HEK293 (cell line): ENCODE results near the gene TFAP2C.

Experiments used
- CTCF ChIA-PET: fragments of 350-600 bp; formaldehyde crosslinking; extraction: SDS; loops from one replicate; lab custom pipeline; 2021; ENCODE audit warnings: antibody characterized with exemption; lab: Yijun Ruan, JAX
- POLR2A ChIA-PET: fragments of 300-600 bp; formaldehyde crosslinking; extraction: SDS; loops from one replicate; lab custom pipeline; 2020; ENCODE audit warnings: antibody characterized with exemption, inconsistent platforms; lab: Yijun Ruan, JAX
- H3K27ac ChIP-seq: fragments of 200-500 bp; sonication (Bioruptor generic); 2 replicates; pipeline ENCODE4 v1.5.1; 2014; ENCODE audit warnings: low read depth, low read length, control low read depth, inconsistent platforms; ENCODE audit errors: extremely low read depth
- H3K36me3 ChIP-seq, 2 experiments: fragments of 200-500 bp in 1 of 2; sonication (Bioruptor generic) in 1 of 2; 1 replicate in 1 of 2; 2 replicates in 1 of 2; pipeline ENCODE4 v1.5.1; 2014 to 2017; ENCODE audit warnings: inconsistent platforms in 2 of 2, low read length in 2 of 2; ENCODE audit not compliant: control insufficient read depth in 2 of 2, insufficient read depth in 1 of 2
- H3K4me1 ChIP-seq: fragments of 200-500 bp; sonication (Bioruptor generic); 2 replicates; pipeline ENCODE4 v1.5.1; 2014; ENCODE audit warnings: mild to moderate bottlenecking, low read length, inconsistent platforms; ENCODE audit not compliant: control insufficient read depth, insufficient read depth
- H3K4me3 ChIP-seq: 2 replicates; pipeline ENCODE4 v1.5.1; 2011; ENCODE audit warnings: low read depth, mild to moderate bottlenecking, control low read depth, low read length, moderate library complexity
- H3K9me3 ChIP-seq: fragments of 200-500 bp; sonication (Bioruptor generic); 2 replicates; pipeline ENCODE4 v1.5.1; 2014; ENCODE audit warnings: low read depth, low read length, inconsistent platforms; ENCODE audit not compliant: control insufficient read depth, insufficient read depth
- CTCF ChIP-seq: fragments of 450-650 bp; formaldehyde crosslinking; IDR thresholded peaks from 2 replicates; pipeline ENCODE4 v1.5.1; 2016; ENCODE audit warnings: missing biosample characterization, missing genetic modification characterization
- GLI2 ChIP-seq: fragments of 450-650 bp; formaldehyde crosslinking; IDR thresholded peaks from 2 replicates; pipeline ENCODE4; 2017; ENCODE audit warnings: missing biosample characterization, missing genetic modification characterization, low read depth, borderline replicate concordance
- HOXC10 ChIP-seq: sonication (generic); formaldehyde crosslinking; IDR thresholded peaks from 2 replicates; pipeline ENCODE4 v1.8.1; 2023; ENCODE audit warnings: mild to moderate bottlenecking, missing genetic modification reagents
- HOXD13 ChIP-seq: sonication (generic); formaldehyde crosslinking; IDR thresholded peaks from 2 replicates; pipeline ENCODE4 v1.8.0; 2022; ENCODE audit warnings: missing genetic modification reagents, borderline replicate concordance
- KLF8 ChIP-seq: fragments of 450-650 bp; formaldehyde crosslinking; IDR thresholded peaks from 2 replicates; pipeline ENCODE4 v1.5.1; 2016; ENCODE audit warnings: missing biosample characterization, missing genetic modification characterization
- OSR2 ChIP-seq: fragments of 450-650 bp; formaldehyde crosslinking; IDR thresholded peaks from 2 replicates; pipeline ENCODE4 v1.5.1; 2016; ENCODE audit warnings: missing biosample characterization, missing genetic modification characterization
- PRDM10 ChIP-seq: fragments of 450-650 bp; formaldehyde crosslinking; IDR thresholded peaks from 2 replicates; pipeline ENCODE4 v1.5.1; 2016; ENCODE audit warnings: missing biosample characterization, missing genetic modification characterization
- SCRT1 ChIP-seq: fragments of 450-650 bp; formaldehyde crosslinking; IDR thresholded peaks from 2 replicates; pipeline ENCODE4 v1.5.1; 2016; ENCODE audit warnings: missing biosample characterization, missing genetic modification characterization, borderline replicate concordance
- SP7 ChIP-seq: fragments of 450-650 bp; formaldehyde crosslinking; IDR thresholded peaks from 2 replicates; pipeline ENCODE4 v1.5.1; 2016; ENCODE audit warnings: missing biosample characterization, missing genetic modification characterization
- YY2 ChIP-seq: fragments of 450-650 bp; formaldehyde crosslinking; IDR thresholded peaks from 2 replicates; pipeline ENCODE4 v1.5.1; 2016; ENCODE audit warnings: missing biosample characterization, missing genetic modification characterization
- ZBTB7A ChIP-seq: fragments of 450-650 bp; formaldehyde crosslinking; IDR thresholded peaks from 2 replicates; pipeline ENCODE4 v1.5.1; 2016; ENCODE audit warnings: low read depth, missing biosample characterization, missing genetic modification characterization
- ZNF112 ChIP-seq: fragments of 450-650 bp; formaldehyde crosslinking; IDR thresholded peaks from 2 replicates; pipeline ENCODE4 v1.5.0; 2017; ENCODE audit warnings: missing biosample characterization, missing genetic modification characterization
- ZNF174 ChIP-seq: fragments of 450-650 bp; formaldehyde crosslinking; IDR thresholded peaks from 2 replicates; pipeline ENCODE4 v1.5.0; 2017; ENCODE audit warnings: missing biosample characterization, mild to moderate bottlenecking, missing genetic modification characterization
- ZNF274 ChIP-seq, 2 experiments: fragments of 200-500 bp in 1 of 2; fragments of 450-650 bp in 1 of 2; sonication (Bioruptor generic) in 1 of 2; formaldehyde crosslinking in 1 of 2; IDR thresholded peaks; 2 replicates each; pipeline versions ENCODE4 v1.5.1 to v1.6.1; 2014 to 2016; ENCODE audit warnings: borderline replicate concordance in 1 of 2, inconsistent platforms in 1 of 2, low read length in 1 of 2, missing biosample characterization in 1 of 2, missing genetic modification characterization in 1 of 2
- ZNF350 ChIP-seq: fragments of 450-650 bp; formaldehyde crosslinking; IDR thresholded peaks from 2 replicates; pipeline ENCODE4 v1.5.0; 2017; ENCODE audit warnings: missing biosample characterization, mild to moderate bottlenecking, missing genetic modification characterization
- ZNF518A ChIP-seq: fragments of 450-650 bp; formaldehyde crosslinking; conservative IDR thresholded peaks from 2 replicates; pipeline ENCODE4 v1.5.1; 2016; ENCODE audit warnings: low read depth, missing biosample characterization, missing genetic modification characterization
- ZNF621 ChIP-seq: fragments of 450-650 bp; formaldehyde crosslinking; IDR thresholded peaks from 2 replicates; pipeline ENCODE4 v1.5.1; 2017; ENCODE audit warnings: missing biosample characterization, missing genetic modification characterization
- ZNF670 ChIP-seq: fragments of 450-650 bp; formaldehyde crosslinking; IDR thresholded peaks from 2 replicates; pipeline ENCODE4 v1.5.1; 2016; ENCODE audit warnings: missing biosample characterization, missing genetic modification characterization, low read depth
- ZSCAN16 ChIP-seq: fragments of 450-650 bp; formaldehyde crosslinking; IDR thresholded peaks from 2 replicates; pipeline ENCODE4 v1.5.1; 2016; ENCODE audit warnings: missing biosample characterization, missing genetic modification characterization
- TF ChIP-seq, protein P1 (sequence below): fragments of 450-650 bp; formaldehyde crosslinking; IDR thresholded peaks from 2 replicates; pipeline ENCODE4 v1.5.1; 2016; ENCODE audit warnings: missing biosample characterization, missing genetic modification characterization
- TF ChIP-seq, protein P2 (sequence below): IDR thresholded peaks from 2 replicates; pipeline ENCODE4 v1.6.1; 2011; ENCODE audit warnings: mild to moderate bottlenecking, low read depth, low read length, borderline replicate concordance

Gene TFAP2C

DNA sequence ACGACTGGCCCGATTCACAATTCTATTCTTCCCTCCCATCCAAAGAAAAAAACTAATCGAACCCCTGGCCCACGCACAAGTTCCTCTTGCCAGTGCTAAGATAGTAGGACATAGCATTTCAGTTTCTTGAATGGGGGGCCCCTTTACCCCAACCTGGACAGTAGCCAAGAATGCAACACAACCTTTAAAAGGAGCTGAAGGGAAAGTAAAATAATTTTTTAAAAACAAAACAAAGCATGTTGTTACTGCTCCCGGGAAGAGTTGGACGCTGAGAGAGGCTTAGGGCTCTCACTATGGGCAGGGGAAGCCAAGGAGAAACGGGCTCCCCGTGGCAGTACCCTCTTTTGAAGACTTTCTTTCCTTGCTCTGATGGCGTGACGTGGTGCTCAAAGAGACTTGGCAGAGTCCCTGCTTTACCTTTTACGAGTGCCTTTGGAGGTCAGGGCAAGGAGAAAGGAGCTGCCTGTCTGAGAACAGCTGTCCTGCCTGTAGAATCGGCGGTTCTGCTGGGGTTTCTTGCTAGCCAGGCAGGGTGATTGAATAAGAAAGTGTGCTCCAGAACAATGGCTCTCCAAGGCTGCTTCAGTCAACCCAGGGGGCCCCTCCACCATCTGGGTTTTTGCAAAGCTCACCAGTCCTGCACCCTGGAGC is 5.8 kb downstream of the TFAP2C start (continued):
- TF ChIP-seq ZNF518A (tag by site-specific recombination) (no peak), HOXD13 (CRISPR knock-in tag) (no peak), HOXC10 (CRISPR knock-in tag) (no peak), YY2 (tag by site-specific recombination) (no peak), ZNF112 (tag by site-specific recombination) (no peak), PRDM10 (tag by site-specific recombination) (no peak), OSR2 (tag by site-specific recombination) (no peak)
- TF ChIP-seq, protein P1, sequence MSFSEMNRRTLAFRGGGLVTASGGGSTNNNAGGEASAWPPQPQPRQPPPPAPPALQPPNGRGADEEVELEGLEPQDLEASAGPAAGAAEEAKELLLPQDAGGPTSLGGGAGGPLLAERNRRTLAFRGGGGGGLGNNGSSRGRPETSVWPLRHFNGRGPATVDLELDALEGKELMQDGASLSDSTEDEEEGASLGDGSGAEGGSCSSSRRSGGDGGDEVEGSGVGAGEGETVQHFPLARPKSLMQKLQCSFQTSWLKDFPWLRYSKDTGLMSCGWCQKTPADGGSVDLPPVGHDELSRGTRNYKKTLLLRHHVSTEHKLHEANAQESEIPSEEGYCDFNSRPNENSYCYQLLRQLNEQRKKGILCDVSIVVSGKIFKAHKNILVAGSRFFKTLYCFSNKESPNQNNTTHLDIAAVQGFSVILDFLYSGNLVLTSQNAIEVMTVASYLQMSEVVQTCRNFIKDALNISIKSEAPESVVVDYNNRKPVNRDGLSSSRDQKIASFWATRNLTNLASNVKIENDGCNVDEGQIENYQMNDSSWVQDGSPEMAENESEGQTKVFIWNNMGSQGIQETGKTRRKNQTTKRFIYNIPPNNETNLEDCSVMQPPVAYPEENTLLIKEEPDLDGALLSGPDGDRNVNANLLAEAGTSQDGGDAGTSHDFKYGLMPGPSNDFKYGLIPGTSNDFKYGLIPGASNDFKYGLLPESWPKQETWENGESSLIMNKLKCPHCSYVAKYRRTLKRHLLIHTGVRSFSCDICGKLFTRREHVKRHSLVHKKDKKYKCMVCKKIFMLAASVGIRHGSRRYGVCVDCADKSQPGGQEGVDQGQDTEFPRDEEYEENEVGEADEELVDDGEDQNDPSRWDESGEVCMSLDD: no peak
- TF ChIP-seq, all 188 proteins: peak for 0

DNA sequence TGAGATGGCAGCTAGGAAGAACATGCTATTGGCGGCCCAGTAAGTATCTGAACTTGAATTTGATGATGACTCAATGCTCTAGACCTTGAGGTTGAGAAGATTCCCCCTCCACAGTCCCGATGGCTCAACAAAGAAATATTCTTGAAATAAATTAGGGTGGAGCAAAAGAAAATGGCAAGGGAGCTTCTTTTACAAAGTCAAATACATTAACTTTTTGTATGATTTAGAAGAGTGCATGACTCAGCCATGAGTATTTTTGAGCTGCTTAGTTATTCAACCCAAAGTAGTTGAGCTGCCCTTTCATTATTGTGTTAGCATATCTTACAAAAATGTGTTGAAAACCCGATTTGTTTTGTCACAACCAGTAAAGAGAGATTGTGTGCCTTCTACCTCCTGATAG is 7.6 kb downstream of the TFAP2C start:
- POLR2A ChIA-PET: no interaction called here
- H3K36me3 ChIP-seq: peaks cover 0 to 90% of the 10 kb centered on the region in 2 experiments; a peak in 2 of 3 replicates
- CTCF ChIA-PET: interaction anchor here (0.6 to 0.7 kb wide), 2 partner anchors 91 to 424 kb away, joined by 3 read pairs; no protein-coding TSS in a partner anchor
- no peak overlapping the region for H3K27ac ChIP-seq
- H3K4me1 ChIP-seq: 0 out of 2 replicates have a peak, but pooled peaks cover 2% of the 10 kb centered on the region
- H3K9me3 ChIP-seq: no peaks in the 10 kb centered on the region
- H3K4me3 ChIP-seq: no peak overlapping the region
- TF ChIP-seq KLF8 (tag by site-specific recombination) (no peak), CTCF (tag by site-specific recombination) (no peak), ZNF621 (tag by site-specific recombination) (no peak), ZNF350 (tag by site-specific recombination) (no peak), SCRT1 (tag by site-specific recombination) (no peak), ZNF174 (tag by site-specific recombination) (no peak), ZBTB7A (tag by site-specific recombination) (no peak), GLI2 (tag by site-specific recombination) (no peak), ZSCAN16 (no peak), HOXC10 (CRISPR knock-in tag) (no peak), ZNF670 (tag by site-specific recombination) (no peak), SP7 (no peak), ZNF274 (IDR thresholded peaks at IDR 0.05; ENCODE audit: low read length) (no peak), ZNF274 (tag by site-specific recombination; IDR thresholded peaks at IDR 0.05; ENCODE audit: borderline replicate concordance) (no peak)
- TF ChIP-seq, protein P2, sequence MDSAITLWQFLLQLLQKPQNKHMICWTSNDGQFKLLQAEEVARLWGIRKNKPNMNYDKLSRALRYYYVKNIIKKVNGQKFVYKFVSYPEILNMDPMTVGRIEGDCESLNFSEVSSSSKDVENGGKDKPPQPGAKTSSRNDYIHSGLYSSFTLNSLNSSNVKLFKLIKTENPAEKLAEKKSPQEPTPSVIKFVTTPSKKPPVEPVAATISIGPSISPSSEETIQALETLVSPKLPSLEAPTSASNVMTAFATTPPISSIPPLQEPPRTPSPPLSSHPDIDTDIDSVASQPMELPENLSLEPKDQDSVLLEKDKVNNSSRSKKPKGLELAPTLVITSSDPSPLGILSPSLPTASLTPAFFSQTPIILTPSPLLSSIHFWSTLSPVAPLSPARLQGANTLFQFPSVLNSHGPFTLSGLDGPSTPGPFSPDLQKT: no peak
